Vagina (tissue), 2 donors: Measurements from ENCODE around the gene ERRFI1. TPM values are rescaled to one million over a fixed set of nuclear protein-coding genes. Genes with fewer than 3 reads are reported as not detected.

Source experiments
- DNase-seq, 2 donors: peaks; one replicate each; pipeline ENCODE4 v3.0.0-alpha.2; 2017; ENCODE audit errors: extremely low spot score in 2 of 2
- H3K27ac ChIP-seq: fragments of 200-600 bp; sonication (generic); one replicate; pipeline ENCODE4 v1.5.1; 2019
- H3K27me3 ChIP-seq: fragments of 200-600 bp; sonication (generic); one replicate; pipeline ENCODE4 v1.5.1; 2019
- H3K36me3 ChIP-seq, 2 donors: fragments of 200-600 bp; sonication (generic); one replicate each; pipeline ENCODE4 v1.5.1; 2017 to 2019
- H3K4me1 ChIP-seq: fragments of 200-600 bp; sonication (generic); one replicate; pipeline ENCODE4 v1.5.1; 2019
- H3K4me3 ChIP-seq, 2 donors: fragments of 200-600 bp; sonication (generic); 1 replicate in 1 of 2; 2 replicates in 1 of 2; pipeline ENCODE4 v1.5.1; 2016 to 2019
- H3K9me3 ChIP-seq: fragments of 200-600 bp; sonication (generic); one replicate; pipeline ENCODE4 v1.5.1; 2019
- POLR2A ChIP-seq, 2 donors: fragments of 450-650 bp; IDR thresholded peaks; one replicate each; pipeline ENCODE4 v1.6.1; 2017; ENCODE audit warnings: antibody characterized with exemption in 2 of 2, mild to moderate bottlenecking in 2 of 2, moderate library complexity in 2 of 2
- POLR2AphosphoS5 ChIP-seq, 2 donors: sonication (generic); formaldehyde crosslinking; IDR thresholded peaks; one replicate each; pipeline ENCODE4 v1.9.0; 2017; ENCODE audit warnings: antibody characterized with exemption in 2 of 2, mild to moderate bottlenecking in 2 of 2, low read depth in 1 of 2; ENCODE audit not compliant: insufficient read depth in 1 of 2
- intact Hi-C: fragments of 100-400 bp; cut with DNase I; formaldehyde crosslinking; loops from one replicate; pipeline ENCODE4 v1.15.1; 2023
- total RNA-seq: library from RNA; depleted of rRNA; stranded (reverse); fragments of >200 nt; gene quantifications from one replicate; pipeline ENCODE4 v1.2.3, GENCODE V29; 2016
- TF ChIP-seq, protein P1 (sequence below), 3 experiments: fragments of 450-650 bp in 2 of 3; fragments of 200-600 bp in 1 of 3; sonication (generic) in 1 of 3; IDR thresholded peaks; one replicate each; pipeline ENCODE4 v1.5.1; 2017 to 2019; ENCODE audit warnings: antibody characterized with exemption in 3 of 3, mild to moderate bottlenecking in 2 of 3, moderate library complexity in 2 of 3

The ERRFI1 gene
- total RNA-seq, 1 donor from 2014 or later: 160 TPM

DNA sequence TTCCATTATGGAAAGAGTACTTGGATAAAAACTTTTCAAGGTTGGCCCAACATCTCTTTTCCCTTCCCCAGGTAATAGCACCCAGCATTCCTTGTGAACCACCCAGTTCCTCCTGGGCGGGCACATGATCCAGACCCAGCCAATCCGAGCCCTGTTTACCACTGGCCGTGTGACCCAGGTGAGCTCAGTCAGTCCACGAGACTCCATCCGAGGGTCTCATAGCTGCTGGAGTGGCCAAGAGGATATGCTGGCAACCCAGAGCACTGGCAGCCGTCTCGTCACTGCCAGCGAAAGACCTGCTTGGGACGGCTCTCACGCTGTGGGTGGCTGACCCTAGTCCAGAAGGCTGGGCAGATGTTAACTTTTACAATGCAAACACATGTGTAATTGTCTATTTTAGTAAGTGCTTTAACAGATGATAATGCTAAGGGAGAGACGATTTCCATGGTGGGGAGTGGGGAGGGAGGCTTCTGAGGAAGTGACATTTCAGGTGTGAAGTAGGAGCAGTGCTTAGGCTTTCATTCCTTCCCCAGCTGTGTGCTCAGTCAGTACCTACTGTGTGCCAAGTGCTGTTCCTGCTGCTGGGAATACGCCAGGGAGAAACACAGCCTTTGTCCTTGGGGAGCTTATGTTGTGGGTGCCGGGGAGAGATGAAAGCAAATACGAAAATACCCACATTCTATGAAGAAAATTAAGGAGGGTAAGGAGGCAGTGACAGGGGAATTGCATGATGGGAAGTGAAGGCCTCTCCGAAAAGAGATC, 40.1 kb downstream of the ERRFI1 start:
- intact Hi-C loops: loop anchor here (10.0 kb wide), 1 partner anchor 329 kb away; the partner anchor contains the start of gene SLC45A1
- TF ChIP-seq POLR2AphosphoS5 (IDR thresholded peaks at IDR 0.05; ENCODE audit: insufficient read depth in 1 of 2, low read depth in 1 of 2) (no peak), POLR2A (IDR thresholded peaks at IDR 0.05) (no peak)
- TF ChIP-seq, protein P1, sequence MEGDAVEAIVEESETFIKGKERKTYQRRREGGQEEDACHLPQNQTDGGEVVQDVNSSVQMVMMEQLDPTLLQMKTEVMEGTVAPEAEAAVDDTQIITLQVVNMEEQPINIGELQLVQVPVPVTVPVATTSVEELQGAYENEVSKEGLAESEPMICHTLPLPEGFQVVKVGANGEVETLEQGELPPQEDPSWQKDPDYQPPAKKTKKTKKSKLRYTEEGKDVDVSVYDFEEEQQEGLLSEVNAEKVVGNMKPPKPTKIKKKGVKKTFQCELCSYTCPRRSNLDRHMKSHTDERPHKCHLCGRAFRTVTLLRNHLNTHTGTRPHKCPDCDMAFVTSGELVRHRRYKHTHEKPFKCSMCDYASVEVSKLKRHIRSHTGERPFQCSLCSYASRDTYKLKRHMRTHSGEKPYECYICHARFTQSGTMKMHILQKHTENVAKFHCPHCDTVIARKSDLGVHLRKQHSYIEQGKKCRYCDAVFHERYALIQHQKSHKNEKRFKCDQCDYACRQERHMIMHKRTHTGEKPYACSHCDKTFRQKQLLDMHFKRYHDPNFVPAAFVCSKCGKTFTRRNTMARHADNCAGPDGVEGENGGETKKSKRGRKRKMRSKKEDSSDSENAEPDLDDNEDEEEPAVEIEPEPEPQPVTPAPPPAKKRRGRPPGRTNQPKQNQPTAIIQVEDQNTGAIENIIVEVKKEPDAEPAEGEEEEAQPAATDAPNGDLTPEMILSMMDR (IDR thresholded peaks at IDR 0.05): no peak
- Histone ChIP-seq H3K27ac (no peak overlapping the region), H3K27me3 (no peaks in the 10 kb centered on the region), H3K36me3 (peaks cover 0 to 35% of the 10 kb centered on the region in 2 donors), H3K9me3 (no peaks in the 10 kb centered on the region), H3K4me1 (peaks cover 10% of the 10 kb centered on the region), H3K4me3 (no peak overlapping the region)
- DNase-seq: no peak

DNA sequence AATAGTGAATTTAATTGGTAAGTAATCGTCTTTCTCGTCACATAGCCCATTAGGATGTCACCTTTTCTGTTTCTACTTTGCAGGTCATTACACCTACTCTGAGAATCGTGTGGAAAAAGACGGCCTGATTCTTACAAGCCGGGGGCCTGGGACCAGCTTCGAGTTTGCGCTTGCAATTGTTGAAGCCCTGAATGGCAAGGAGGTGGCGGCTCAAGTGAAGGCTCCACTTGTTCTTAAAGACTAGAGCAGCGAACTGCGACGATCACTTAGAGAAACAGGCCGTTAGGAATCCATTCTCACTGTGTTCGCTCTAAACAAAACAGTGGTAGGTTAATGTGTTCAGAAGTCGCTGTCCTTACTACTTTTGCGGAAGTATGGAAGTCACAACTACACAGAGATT, 41.3 kb downstream of the ERRFI1 start:
- intact Hi-C loops: loop anchor here (5.0 to 10.0 kb wide), 2 partner anchors 330 to 362 kb away; partner anchors contain the start of gene SLC45A1
- Histone ChIP-seq H3K4me3 (no peak overlapping the region), H3K27me3 (no peaks in the 10 kb centered on the region), H3K27ac (no peak overlapping the region), H3K4me1 (peaks cover 10% of the 10 kb centered on the region), H3K36me3 (peaks cover 0 to 35% of the 10 kb centered on the region in 2 donors), H3K9me3 (no peaks in the 10 kb centered on the region)
- TF ChIP-seq, protein P1 (IDR thresholded peaks at IDR 0.05): no peak
- TF ChIP-seq POLR2A (IDR thresholded peaks at IDR 0.05) (no peak), POLR2AphosphoS5 (IDR thresholded peaks at IDR 0.05; ENCODE audit: insufficient read depth in 1 of 2, low read depth in 1 of 2) (no peak)
- DNase-seq: no peak

DNA sequence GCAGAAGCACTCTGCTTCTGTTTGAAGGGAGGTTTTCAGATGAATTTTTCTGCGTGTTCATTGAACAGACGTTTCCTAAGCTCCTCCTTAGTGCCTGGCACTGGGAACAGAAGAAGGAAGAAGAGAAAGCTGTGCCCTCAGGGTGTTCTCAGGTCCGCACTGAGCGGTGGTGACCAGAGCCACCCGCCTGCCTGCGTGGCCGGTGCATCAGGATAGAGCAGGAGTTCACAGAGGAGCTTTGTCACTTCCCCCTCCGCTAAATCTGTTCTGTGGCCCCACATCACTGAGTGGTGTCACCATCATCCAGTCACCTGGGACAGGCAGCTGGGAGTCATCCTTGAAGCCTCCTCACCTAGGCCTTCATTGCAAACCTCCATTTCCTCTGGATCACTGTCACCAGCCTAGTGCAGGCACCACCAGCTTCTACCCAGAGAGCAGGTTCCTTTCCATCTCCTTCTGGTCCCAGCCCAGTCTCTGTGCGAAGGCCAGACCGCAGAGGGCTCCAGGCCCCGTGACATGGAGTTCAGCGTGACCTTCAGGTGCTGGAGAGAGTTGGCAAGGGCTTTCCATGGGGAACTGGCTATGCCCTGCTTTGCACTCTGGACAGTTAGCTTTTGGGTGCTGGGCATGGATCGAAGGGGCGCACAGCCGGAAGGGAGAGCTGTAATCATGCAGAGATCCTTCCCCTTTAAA, 42.9 kb downstream of the ERRFI1 start:
- no peak for TF ChIP-seq POLR2AphosphoS5 (IDR thresholded peaks at IDR 0.05; ENCODE audit: insufficient read depth in 1 of 2, low read depth in 1 of 2)
- TF ChIP-seq POLR2A (IDR thresholded peaks at IDR 0.05): no peak
- TF ChIP-seq, protein P1 (IDR thresholded peaks at IDR 0.05): no peak
- intact Hi-C loops: loop anchor here (5.0 to 10.0 kb wide), 2 partner anchors 332 to 364 kb away; partner anchors contain the start of gene SLC45A1
- peaks cover 4 to 50% of the 10 kb centered on the region in 2 donors for H3K36me3 ChIP-seq
- DNase-seq: no peak
- H3K4me3 ChIP-seq: no peak overlapping the region
- H3K4me1 ChIP-seq: peaks cover 10% of the 10 kb centered on the region
- no peaks in the 10 kb centered on the region for H3K27me3 ChIP-seq
- H3K9me3 ChIP-seq: no peaks in the 10 kb centered on the region
- H3K27ac ChIP-seq: peak overlapping the region; percentile 69

DNA sequence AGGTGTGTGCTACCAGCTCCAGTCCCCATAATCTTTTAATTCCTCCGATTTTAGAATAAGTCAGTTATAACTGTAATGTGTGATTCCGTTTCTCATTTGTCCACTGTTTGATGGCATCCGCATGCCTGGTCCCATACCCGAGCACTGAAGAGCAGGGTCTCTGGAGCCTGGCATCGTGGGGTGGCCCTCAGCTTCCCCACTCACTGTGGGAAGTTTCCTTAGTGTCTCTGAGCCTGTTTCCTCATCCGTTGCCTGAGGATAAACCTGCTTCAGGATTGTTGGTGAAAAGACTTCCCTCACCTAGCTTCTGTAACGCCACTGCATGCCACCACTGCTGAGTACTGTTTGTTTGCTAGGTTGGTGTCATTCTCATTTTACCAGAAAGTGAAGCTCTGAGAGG, 45.1 kb downstream of the ERRFI1 start:
- H3K27ac ChIP-seq: no peak overlapping the region
- H3K4me1 ChIP-seq: peaks cover 10% of the 10 kb centered on the region
- H3K4me3 ChIP-seq: no peak overlapping the region
- DNase-seq: no peak
- TF ChIP-seq POLR2AphosphoS5 (IDR thresholded peaks at IDR 0.05; ENCODE audit: insufficient read depth in 1 of 2, low read depth in 1 of 2) (no peak), POLR2A (IDR thresholded peaks at IDR 0.05) (no peak)
- TF ChIP-seq, protein P1 (IDR thresholded peaks at IDR 0.05): no peak
- H3K9me3 ChIP-seq: no peaks in the 10 kb centered on the region
- intact Hi-C loops: loop anchor here (5.0 to 10.0 kb wide), 2 partner anchors 334 to 366 kb away; partner anchors contain the start of gene SLC45A1
- H3K27me3 ChIP-seq: no peaks in the 10 kb centered on the region
- peaks cover 4 to 55% of the 10 kb centered on the region in 2 donors for H3K36me3 ChIP-seq
